A549 (cell line): ENCODE results near the gene ZNF423. TPM values are rescaled to one million over a fixed set of nuclear protein-coding genes. Genes with fewer than 3 reads are reported as not detected.
A peak's percentile ranks its signal among the peaks of the same experiment; 100 is the strongest.

ENCODE experiments used
- ATAC-seq, 2 experiments: fragments of 200-7000 bp in 1 of 2; fragments of >200 bp in 1 of 2; cut with Nextera tagmentation in 1 of 2; cut with Tn5 transposase in 1 of 2; 3 replicates each; pipeline versions ENCODE4 v1.8.0 to v1.9.1; 2018 to 2020; ENCODE audit warnings: mild to moderate bottlenecking in 1 of 2, moderate library complexity in 1 of 2
- CTCF ChIA-PET: fragments of 300-600 bp; sonication (Branson Sonifier 250); formaldehyde crosslinking; extraction: SDS; loops from one replicate; lab custom pipeline; 2021; ENCODE audit warnings: antibody characterized with exemption, inconsistent platforms; lab: Yijun Ruan, JAX
- POLR2A ChIA-PET: fragments of 350-600 bp; formaldehyde crosslinking; extraction: SDS; loops from one replicate; lab custom pipeline; 2021; ENCODE audit warnings: antibody characterized with exemption, inconsistent platforms; lab: Yijun Ruan, JAX
- DNase-seq, 2 experiments: peaks; one replicate each; pipeline versions ENCODE4 v3.0.0 to v3.0.0-alpha.2; 2011 to 2016; ENCODE audit warnings: low read depth in 1 of 2, low spot score in 1 of 2
- FAIRE-seq: peaks from 2 replicates; lab custom pipeline; 2011; peaks lifted over from hg19 to GRCh38; lab: Jason Lieb, UNC
- H3K27ac ChIP-seq, 2 experiments: fragments of >200 bp; sonication (Bioruptor Twin); formaldehyde crosslinking; 3 replicates each; pipeline ENCODE4 v1.5.1; 2016 to 2017
- H3K4me1 ChIP-seq: fragments of >200 bp; sonication (Bioruptor Twin); formaldehyde crosslinking; 3 replicates; pipeline ENCODE4 v1.6.1; 2016
- H3K4me2 ChIP-seq: fragments of >200 bp; sonication (Bioruptor Twin); formaldehyde crosslinking; 3 replicates; pipeline ENCODE4 v1.6.1; 2016
- H3K4me3 ChIP-seq: fragments of >200 bp; sonication (Bioruptor Twin); formaldehyde crosslinking; 3 replicates; pipeline ENCODE4 v1.5.1; 2016
- H3K9me3 ChIP-seq: fragments of >200 bp; sonication (Bioruptor Twin); formaldehyde crosslinking; 3 replicates; pipeline ENCODE4 v1.6.1; 2016
- FOSB ChIP-seq: fragments of 250-450 bp; sonication (Bioruptor Pico); IDR thresholded peaks from 2 replicates; pipeline ENCODE4 v1.5.0; 2020; ENCODE audit warnings: mild to moderate bottlenecking, moderate library complexity
- HDAC2 ChIP-seq: fragments of 200-600 bp; sonication (generic); IDR thresholded peaks from 2 replicates; pipeline ENCODE4 v1.6.1; 2016
- HOXA7 ChIP-seq: fragments of 250-450 bp; sonication (Bioruptor Pico); IDR thresholded peaks from 2 replicates; pipeline ENCODE4 v1.5.0; 2020; ENCODE audit warnings: mild to moderate bottlenecking, moderate library complexity
- JUN ChIP-seq, 2 experiments: fragments of >200 bp; sonication (Bioruptor Twin); formaldehyde crosslinking; IDR thresholded peaks; 2 replicates in 1 of 2; 3 replicates in 1 of 2; pipeline ENCODE4 v1.6.1; 2016 to 2017
- MAFK ChIP-seq: fragments of 450-650 bp; IDR thresholded peaks from 2 replicates; pipeline ENCODE4 v1.6.1; 2014; ENCODE audit not compliant: partially characterized antibody
- NFE2L2 ChIP-seq: fragments of 150-350 bp; conservative IDR thresholded peaks from 2 replicates; pipeline ENCODE4 v1.6.1; 2014; ENCODE audit warnings: low read length
- RAD21 ChIP-seq, 2 experiments: fragments of >200 bp in 1 of 2; sonication (Bioruptor Twin) in 1 of 2; formaldehyde crosslinking in 1 of 2; IDR thresholded peaks in 1 of 2; conservative IDR thresholded peaks in 1 of 2; 2 replicates in 1 of 2; 3 replicates in 1 of 2; pipeline ENCODE4 v1.6.1; 2012 to 2018; ENCODE audit warnings: inconsistent platforms in 1 of 2
- RARB ChIP-seq: fragments of 250-450 bp; sonication (Bioruptor Pico); IDR thresholded peaks from 2 replicates; pipeline ENCODE4 v1.8.0; 2021; ENCODE audit warnings: mild to moderate bottlenecking, moderate library complexity
- RCOR1 ChIP-seq: fragments of 150-350 bp; IDR thresholded peaks from 2 replicates; pipeline ENCODE4 v1.6.1; 2014; ENCODE audit warnings: antibody characterized with exemption, low read length, low read depth
- RFX5 ChIP-seq: fragments of 450-650 bp; IDR thresholded peaks from 2 replicates; pipeline ENCODE4 v1.7.1; 2014; ENCODE audit warnings: antibody characterized with exemption, mild to moderate bottlenecking, moderate library complexity
- RNF2 ChIP-seq: fragments of 200-600 bp; sonication (generic); IDR thresholded peaks from 2 replicates; pipeline ENCODE4 v1.6.1; 2016; ENCODE audit warnings: low read depth, mild to moderate bottlenecking, antibody characterized with exemption, moderate library complexity, borderline replicate concordance
- ZSCAN20 ChIP-seq: fragments of 250-450 bp; sonication (Bioruptor Pico); IDR thresholded peaks from 2 replicates; pipeline ENCODE4 v1.8.0; 2022; ENCODE audit warnings: mild to moderate bottlenecking, moderate library complexity
- WGBS: methylation state at CpG from one replicate; pipeline ENCODE4 v1.1.6; 2017; ENCODE audit errors: missing lambda C conversion rate; 5-methylcytosine and 5-hydroxymethylcytosine counted together
- polyA minus RNA-seq: library from RNA; depleted of rRNA, polyadenylated mRNA; stranded (reverse); fragments of >200 nt; gene quantifications from 2 replicates; pipeline ENCODE4 v1.2.3, GENCODE V29; 2011; rRNA and poly(A)+ RNA removed
- polyA plus RNA-seq, 4 experiments: library from polyadenylated mRNA; depleted of rRNA in 3 of 4; stranded (reverse); fragments of >200 nt; fragmentation: RNase III in 1 of 4; extraction: RNeasy Plus Mini Kit Qiagen cat#74134 plus additional on column Dnase treatment in 1 of 4; gene quantifications; 2 replicates in 3 of 4; 3 replicates in 1 of 4; pipeline ENCODE4 v1.2.3, GENCODE V29; 2011 to 2017
- TF ChIP-seq, protein P1 (sequence below): fragments of 200-600 bp; sonication (generic); IDR thresholded peaks from 2 replicates; pipeline ENCODE4 v1.6.1; 2016; ENCODE audit warnings: antibody characterized with exemption, mild to moderate bottlenecking, moderate library complexity
- TF ChIP-seq, protein P2 (sequence below): fragments of 450-650 bp; IDR thresholded peaks from 2 replicates; pipeline ENCODE4 v1.6.1; 2014; ENCODE audit warnings: antibody characterized with exemption
- TF ChIP-seq, protein P3 (sequence below): fragments of 150-350 bp; IDR thresholded peaks from 2 replicates; pipeline ENCODE4 v1.6.1; 2014; ENCODE audit warnings: low read depth, mild to moderate bottlenecking, low read length

Gene ZNF423
- polyA plus RNA-seq (2011; rRNA removed) (0.07 and 0.10 TPM in 2 replicates), polyA plus RNA-seq (2017; fragmentation: RNase III; extraction: RNeasy Plus Mini Kit Qiagen cat#74134 plus additional on column Dnase treatment) (0.04 to 0.15 TPM (median 0.14 TPM) in 3 replicates), polyA minus RNA-seq (0.12 and 0.24 TPM in 2 replicates)
- polyA plus RNA-seq (2012; cell fraction: cytosol; rRNA removed): 0.03 and 0.09 TPM in 2 replicates
- polyA plus RNA-seq (2012; cell fraction: nucleus; rRNA removed): 0.02 and 0.06 TPM in 2 replicates

DNA sequence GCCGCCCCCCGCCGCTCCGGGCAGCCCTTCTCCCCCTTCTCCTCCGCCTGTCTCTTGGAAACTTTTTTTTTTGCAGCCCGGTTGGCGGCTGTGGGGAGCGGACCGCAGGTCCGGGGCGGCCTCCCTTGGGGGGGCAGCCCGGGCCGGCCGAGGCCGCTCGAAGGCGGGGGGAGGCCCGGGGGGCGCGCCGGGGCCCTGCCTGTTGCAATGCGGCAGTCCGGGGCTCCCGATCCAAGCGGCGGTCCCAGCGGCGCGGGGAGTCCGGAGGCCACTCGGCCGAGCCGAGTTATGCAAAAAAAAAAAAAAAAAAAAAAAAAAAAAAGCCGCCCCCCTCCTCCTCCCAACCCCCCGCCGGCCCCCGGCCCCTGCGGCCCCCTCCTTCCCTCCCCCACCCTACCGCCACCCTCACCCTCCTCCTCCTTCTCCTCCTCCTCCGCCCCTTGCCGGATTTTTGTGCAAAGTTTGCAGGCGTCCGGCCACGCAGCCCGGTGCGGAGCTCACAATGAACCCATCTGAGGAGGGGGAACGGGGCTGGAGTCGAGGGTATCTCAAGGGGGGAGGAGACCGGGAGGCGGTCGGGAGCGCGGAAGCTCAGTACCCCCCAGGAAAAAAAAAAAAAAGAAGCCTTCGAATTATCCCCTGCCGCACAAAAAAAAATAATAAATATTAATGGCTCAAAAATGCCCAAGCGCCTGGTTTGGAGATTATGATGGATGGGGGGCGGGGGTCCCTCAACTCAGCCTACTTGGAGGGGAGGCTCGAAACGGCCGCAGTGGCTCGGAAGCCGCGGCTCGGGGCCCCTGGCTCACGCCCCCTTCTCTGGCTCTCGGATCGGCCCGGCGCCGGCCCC is at the start of gene ZNF423:
Gene ZNF423, minus strand, starts transcription at position 291 of the 850 bp plus-strand sequence. CDS start 338 bp downstream, outside the sequence.
- under 1% methylated on average over 30 of the region's 70 CpGs for WGBS
- peak within 1 kb of the TSS; percentile 86 to 91 for H3K27ac ChIP-seq
- POLR2A ChIA-PET: no interaction called here

DNA sequence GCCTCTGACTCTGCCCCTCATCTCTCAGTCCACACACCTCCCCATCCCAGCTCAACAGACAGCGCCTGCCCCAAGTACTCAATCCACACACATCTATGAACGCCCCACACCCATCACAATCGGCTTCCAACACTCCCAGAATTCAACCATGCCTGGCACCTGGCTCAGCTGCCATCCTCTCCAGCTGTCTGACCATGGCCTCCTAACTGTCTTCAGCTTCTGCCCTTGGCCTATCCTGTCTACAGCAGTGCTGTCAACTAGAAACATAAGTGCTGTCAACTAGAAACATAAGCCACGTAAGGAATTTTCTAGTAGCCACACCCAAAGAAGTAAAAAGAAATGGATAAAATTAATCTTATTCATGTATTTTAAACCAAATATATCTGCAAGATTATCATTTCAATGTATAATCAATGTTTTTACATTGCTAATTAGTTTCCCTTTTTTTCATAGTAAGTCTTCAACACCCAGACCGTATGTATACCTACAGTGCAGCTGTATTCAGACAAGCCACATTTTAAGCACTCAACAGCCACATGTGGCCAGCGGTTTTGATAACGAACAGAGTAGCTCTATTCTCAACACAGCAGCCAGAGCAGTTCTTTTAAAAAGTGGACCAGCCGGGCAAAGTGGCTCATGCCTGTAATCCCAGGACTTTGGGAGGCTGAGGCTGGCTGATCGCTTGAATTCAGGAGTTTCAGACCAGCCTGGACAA is 48.6 kb upstream of the ZNF423 start:
- DNase-seq: no peak
- TF ChIP-seq, protein P1, sequence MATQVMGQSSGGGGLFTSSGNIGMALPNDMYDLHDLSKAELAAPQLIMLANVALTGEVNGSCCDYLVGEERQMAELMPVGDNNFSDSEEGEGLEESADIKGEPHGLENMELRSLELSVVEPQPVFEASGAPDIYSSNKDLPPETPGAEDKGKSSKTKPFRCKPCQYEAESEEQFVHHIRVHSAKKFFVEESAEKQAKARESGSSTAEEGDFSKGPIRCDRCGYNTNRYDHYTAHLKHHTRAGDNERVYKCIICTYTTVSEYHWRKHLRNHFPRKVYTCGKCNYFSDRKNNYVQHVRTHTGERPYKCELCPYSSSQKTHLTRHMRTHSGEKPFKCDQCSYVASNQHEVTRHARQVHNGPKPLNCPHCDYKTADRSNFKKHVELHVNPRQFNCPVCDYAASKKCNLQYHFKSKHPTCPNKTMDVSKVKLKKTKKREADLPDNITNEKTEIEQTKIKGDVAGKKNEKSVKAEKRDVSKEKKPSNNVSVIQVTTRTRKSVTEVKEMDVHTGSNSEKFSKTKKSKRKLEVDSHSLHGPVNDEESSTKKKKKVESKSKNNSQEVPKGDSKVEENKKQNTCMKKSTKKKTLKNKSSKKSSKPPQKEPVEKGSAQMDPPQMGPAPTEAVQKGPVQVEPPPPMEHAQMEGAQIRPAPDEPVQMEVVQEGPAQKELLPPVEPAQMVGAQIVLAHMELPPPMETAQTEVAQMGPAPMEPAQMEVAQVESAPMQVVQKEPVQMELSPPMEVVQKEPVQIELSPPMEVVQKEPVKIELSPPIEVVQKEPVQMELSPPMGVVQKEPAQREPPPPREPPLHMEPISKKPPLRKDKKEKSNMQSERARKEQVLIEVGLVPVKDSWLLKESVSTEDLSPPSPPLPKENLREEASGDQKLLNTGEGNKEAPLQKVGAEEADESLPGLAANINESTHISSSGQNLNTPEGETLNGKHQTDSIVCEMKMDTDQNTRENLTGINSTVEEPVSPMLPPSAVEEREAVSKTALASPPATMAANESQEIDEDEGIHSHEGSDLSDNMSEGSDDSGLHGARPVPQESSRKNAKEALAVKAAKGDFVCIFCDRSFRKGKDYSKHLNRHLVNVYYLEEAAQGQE: no peak
- TF ChIP-seq, protein P2, sequence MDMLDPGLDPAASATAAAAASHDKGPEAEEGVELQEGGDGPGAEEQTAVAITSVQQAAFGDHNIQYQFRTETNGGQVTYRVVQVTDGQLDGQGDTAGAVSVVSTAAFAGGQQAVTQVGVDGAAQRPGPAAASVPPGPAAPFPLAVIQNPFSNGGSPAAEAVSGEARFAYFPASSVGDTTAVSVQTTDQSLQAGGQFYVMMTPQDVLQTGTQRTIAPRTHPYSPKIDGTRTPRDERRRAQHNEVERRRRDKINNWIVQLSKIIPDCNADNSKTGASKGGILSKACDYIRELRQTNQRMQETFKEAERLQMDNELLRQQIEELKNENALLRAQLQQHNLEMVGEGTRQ: no peak
- TF ChIP-seq JUN (IDR thresholded peaks at IDR 0.05) (no peak), RCOR1 (no peak), NFE2L2 (no peak), RAD21 (conservative IDR thresholded peaks at IDR 0.05 in 1 of 2, IDR thresholded peaks at IDR 0.05 in 1 of 2) (no peak), MAFK (no peak), FOSB (CRISPR knock-in tag) (no peak), RFX5 (no peak), ZSCAN20 (no peak)
- TF ChIP-seq, all 56 proteins: peak for 0
- 22% methylated on average over 9 of the region's 9 CpGs for WGBS
- CTCF ChIA-PET: interaction anchor here (1.1 to 2.8 kb wide), 2 partner anchors 28 to 47 kb away, joined by 4 to 11 read pairs; no protein-coding TSS in a partner anchor
- no peak overlapping the region for H3K4me2 ChIP-seq
- H3K9me3 ChIP-seq: no peaks in the 10 kb centered on the region
- H3K27ac ChIP-seq: no peak overlapping the region
- POLR2A ChIA-PET: no interaction called here
- no peaks in the 10 kb centered on the region for H3K4me1 ChIP-seq
- ATAC-seq (no peak), FAIRE-seq (no peak)
- no peak overlapping the region for H3K4me3 ChIP-seq

More for the DNA sequence above, at the start of gene ZNF423:
- TF ChIP-seq RARB (no peak), HDAC2 (no peak), HOXA7 (CRISPR knock-in tag) (no peak), RNF2 (peak; percentile 73; the same call in 1 of the 2 replicates)
- TF ChIP-seq, protein P3, sequence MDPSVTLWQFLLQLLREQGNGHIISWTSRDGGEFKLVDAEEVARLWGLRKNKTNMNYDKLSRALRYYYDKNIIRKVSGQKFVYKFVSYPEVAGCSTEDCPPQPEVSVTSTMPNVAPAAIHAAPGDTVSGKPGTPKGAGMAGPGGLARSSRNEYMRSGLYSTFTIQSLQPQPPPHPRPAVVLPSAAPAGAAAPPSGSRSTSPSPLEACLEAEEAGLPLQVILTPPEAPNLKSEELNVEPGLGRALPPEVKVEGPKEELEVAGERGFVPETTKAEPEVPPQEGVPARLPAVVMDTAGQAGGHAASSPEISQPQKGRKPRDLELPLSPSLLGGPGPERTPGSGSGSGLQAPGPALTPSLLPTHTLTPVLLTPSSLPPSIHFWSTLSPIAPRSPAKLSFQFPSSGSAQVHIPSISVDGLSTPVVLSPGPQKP: no peak
- peaks cover 21% of the 10 kb centered on the region; the same call in 2 of the 3 replicates for H3K4me1 ChIP-seq
- H3K9me3 ChIP-seq: no peaks in the 10 kb centered on the region
- CTCF ChIA-PET: interaction anchor here (0.6 to 5.1 kb wide), 12 partner anchors 9 to 448 kb away, joined by 3 to 116 read pairs (median 6); partner anchors contain the start of gene CNEP1R1
- FAIRE-seq (no peak), DNase-seq (no peak), ATAC-seq (no peak)
- H3K4me2 ChIP-seq: peak within 1 kb of the TSS; percentile 99
- peak within 1 kb of the TSS; percentile 97 for H3K4me3 ChIP-seq
